Suprapubic skin (tissue), 3 donors: ENCODE results near the gene GRID2.

Experiments
- POLR2A ChIP-seq, 2 donors: fragments of 450-650 bp; IDR thresholded peaks; one replicate each; pipeline ENCODE4 v1.6.1; 2017; ENCODE audit warnings: antibody characterized with exemption in 2 of 2, mild to moderate bottlenecking in 2 of 2, moderate library complexity in 2 of 2
- TF ChIP-seq, protein P1 (sequence below), 2 donors: fragments of 200-600 bp in 1 of 2; fragments of 450-650 bp in 1 of 2; sonication (generic) in 1 of 2; IDR thresholded peaks; one replicate each; pipeline ENCODE4 v1.5.1; 2016 to 2019; ENCODE audit warnings: antibody characterized with exemption in 2 of 2, mild to moderate bottlenecking in 1 of 2, moderate library complexity in 1 of 2

DNA sequence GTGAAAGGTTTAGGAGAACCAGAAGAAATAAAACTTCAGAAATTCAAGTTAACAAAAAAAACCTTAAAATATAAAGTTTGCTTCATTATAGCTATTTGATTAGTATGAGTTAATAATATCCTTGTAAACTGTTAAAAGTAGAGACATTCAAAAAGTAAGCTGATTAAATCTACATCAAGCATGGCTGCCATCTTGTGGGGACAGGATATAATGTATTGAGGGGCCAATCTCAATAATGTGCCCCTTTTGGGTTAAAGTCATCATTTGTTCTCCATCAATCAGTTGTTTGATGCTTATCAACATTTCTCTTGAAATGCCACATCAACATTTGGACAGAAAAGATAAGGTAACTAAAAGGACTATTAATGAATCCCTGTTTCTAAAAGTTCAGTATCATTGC, 4.6 kb upstream of the GRID2 start:
- TF ChIP-seq, protein P1, sequence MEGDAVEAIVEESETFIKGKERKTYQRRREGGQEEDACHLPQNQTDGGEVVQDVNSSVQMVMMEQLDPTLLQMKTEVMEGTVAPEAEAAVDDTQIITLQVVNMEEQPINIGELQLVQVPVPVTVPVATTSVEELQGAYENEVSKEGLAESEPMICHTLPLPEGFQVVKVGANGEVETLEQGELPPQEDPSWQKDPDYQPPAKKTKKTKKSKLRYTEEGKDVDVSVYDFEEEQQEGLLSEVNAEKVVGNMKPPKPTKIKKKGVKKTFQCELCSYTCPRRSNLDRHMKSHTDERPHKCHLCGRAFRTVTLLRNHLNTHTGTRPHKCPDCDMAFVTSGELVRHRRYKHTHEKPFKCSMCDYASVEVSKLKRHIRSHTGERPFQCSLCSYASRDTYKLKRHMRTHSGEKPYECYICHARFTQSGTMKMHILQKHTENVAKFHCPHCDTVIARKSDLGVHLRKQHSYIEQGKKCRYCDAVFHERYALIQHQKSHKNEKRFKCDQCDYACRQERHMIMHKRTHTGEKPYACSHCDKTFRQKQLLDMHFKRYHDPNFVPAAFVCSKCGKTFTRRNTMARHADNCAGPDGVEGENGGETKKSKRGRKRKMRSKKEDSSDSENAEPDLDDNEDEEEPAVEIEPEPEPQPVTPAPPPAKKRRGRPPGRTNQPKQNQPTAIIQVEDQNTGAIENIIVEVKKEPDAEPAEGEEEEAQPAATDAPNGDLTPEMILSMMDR (IDR thresholded peaks at IDR 0.05) = no peak
- no peak for TF ChIP-seq POLR2A (IDR thresholded peaks at IDR 0.05)
